Prostate gland (tissue), 2 donors: Measurements from ENCODE around the gene KISS1. TPM values are rescaled to one million over a fixed set of nuclear protein-coding genes. Genes with fewer than 3 reads are reported as not detected.

ENCODE experiments used
- DNase-seq: peaks from one replicate; pipeline ENCODE4 v3.0.0-alpha.2; 2019; ENCODE audit warnings: low spot score
- H3K27ac ChIP-seq, 2 donors: fragments of 200-600 bp; sonication (generic); 2 replicates each; pipeline ENCODE4 v1.5.1; 2017 to 2019
- H3K27me3 ChIP-seq: fragments of 200-600 bp; sonication (generic); replicated peaks from 2 replicates; pipeline ENCODE4 v1.5.1; 2019; ENCODE audit not compliant: insufficient read depth
- H3K36me3 ChIP-seq, 2 donors: fragments of 200-600 bp; sonication (generic); 1 replicate in 1 of 2; 2 replicates in 1 of 2; pipeline versions ENCODE4 v1.5.1 to v1.8.1; 2017 to 2019
- H3K4me1 ChIP-seq: fragments of 200-600 bp; sonication (generic); replicated peaks from 2 replicates; pipeline ENCODE4 v1.5.1; 2019
- H3K4me3 ChIP-seq, 2 donors: fragments of 200-600 bp; sonication (generic); 2 replicates each; pipeline ENCODE4 v1.5.1; 2017 to 2019
- H3K9me3 ChIP-seq: fragments of 200-600 bp; sonication (generic); 2 replicates; pipeline ENCODE4 v1.5.1; 2017
- CTCF ChIP-seq, 4 experiments: fragments of 200-600 bp in 2 of 4; fragments of 450-650 bp in 2 of 4; sonication (generic) in 2 of 4; IDR thresholded peaks; 1 replicate in 3 of 4; 2 replicates in 1 of 4; pipeline ENCODE4 v1.5.1; 2016 to 2019; ENCODE audit warnings: antibody characterized with exemption in 4 of 4, mild to moderate bottlenecking in 2 of 4, moderate library complexity in 2 of 4
- POLR2A ChIP-seq: fragments of 450-650 bp; IDR thresholded peaks from one replicate; pipeline ENCODE4 v1.6.1; 2016; ENCODE audit warnings: antibody characterized with exemption, mild to moderate bottlenecking
- POLR2AphosphoS5 ChIP-seq: sonication (generic); formaldehyde crosslinking; IDR thresholded peaks from one replicate; pipeline ENCODE4 v1.6.1; 2017; ENCODE audit warnings: antibody characterized with exemption
- WGBS: methylation state at CpG from one replicate; pipeline ENCODE4 v1.1.5; 2018; 5-methylcytosine and 5-hydroxymethylcytosine counted together
- intact Hi-C: fragments of 100-400 bp; cut with DNase I; formaldehyde crosslinking; loops from one replicate; pipeline ENCODE4 v1.14.2; 2022
- total RNA-seq, 2 donors: library from RNA; depleted of rRNA; stranded (reverse); fragments of >200 nt; gene quantifications; one replicate each; pipeline ENCODE4 v1.1.0, GENCODE V29; 2016

The KISS1 gene
- total RNA-seq, 2 donors from 2014 or later: 6.0 TPM; not detected in 1

GRCh38 chr1:204143276-204144041, 52.8 kb downstream of the KISS1 start:
- no peak for TF ChIP-seq CTCF (IDR thresholded peaks at IDR 0.05)
- no peak for TF ChIP-seq POLR2A
- WGBS: 70% methylated on average over 14 of the region's 14 CpGs
- H3K36me3 ChIP-seq: no peaks in the 10 kb centered on the region
- H3K27me3 ChIP-seq: no peaks in the 10 kb centered on the region
- H3K4me3 ChIP-seq: no peak overlapping the region
- H3K9me3 ChIP-seq: no peaks in the 10 kb centered on the region
- no peak for DNase-seq
- intact Hi-C loops: no loop called here
- H3K4me1 ChIP-seq: no peaks in the 10 kb centered on the region
- H3K27ac ChIP-seq: no peak overlapping the region

- TF ChIP-seq POLR2A (no peak), POLR2AphosphoS5 (no peak), CTCF (IDR thresholded peaks at IDR 0.05) (no peak)
- DNase-seq: no peak
- no peak overlapping the region for H3K4me3 ChIP-seq
- H3K4me1 ChIP-seq: no peaks in the 10 kb centered on the region
- H3K9me3 ChIP-seq: no peaks in the 10 kb centered on the region
- no peaks in the 10 kb centered on the region for H3K27me3 ChIP-seq
- no peak overlapping the region for H3K27ac ChIP-seq
- 90% methylated on average over 5 of the region's 5 CpGs for WGBS
- H3K36me3 ChIP-seq: no peaks in the 10 kb centered on the region
- intact Hi-C loops: no loop called here
These were observed 54.0 kb downstream of the KISS1 start for GRCh38 chr1:204142032-204142974.

- TF ChIP-seq CTCF (IDR thresholded peaks at IDR 0.05) (no peak), POLR2AphosphoS5 (no peak), POLR2A (no peak)
- no peak overlapping the region for H3K27ac ChIP-seq
- no peaks in the 10 kb centered on the region for H3K36me3 ChIP-seq
- no peak overlapping the region for H3K4me3 ChIP-seq
- H3K4me1 ChIP-seq: no peaks in the 10 kb centered on the region
- WGBS: 98% methylated on average over 3 of the region's 3 CpGs
- no peaks in the 10 kb centered on the region for H3K9me3 ChIP-seq
- DNase-seq: no peak
- no peaks in the 10 kb centered on the region for H3K27me3 ChIP-seq
- intact Hi-C loops: no loop called here
These were observed 55.2 kb downstream of the KISS1 start for GRCh38 chr1:204141131-204141530.

Other genes with a start within 250 kb of the KISS1 start
- 10 to 100 TPM; 91.9 to 95.9 TPM for gene SOX13, start 123.4 kb downstream of the KISS1 start, total RNA-seq
- gene ETNK2, start 44.4 kb downstream of the KISS1 start, total RNA-seq: 10 to 100 TPM; 25.3 to 84.5 TPM
- under 1 TPM in 1 of 2 donors, not detected in 1; 0.36 TPM for gene REN, start 30.2 kb downstream of the KISS1 start, total RNA-seq
- gene GOLT1A, start 17.5 kb upstream of the KISS1 start, total RNA-seq: 1 to 10 TPM; 3.0 to 3.6 TPM
- gene PLEKHA6, start 163.4 kb upstream of the KISS1 start, total RNA-seq: 10 to 100 TPM; 24.5 to 49.3 TPM
- gene PPP1R15B, start 215.3 kb upstream of the KISS1 start, total RNA-seq: 10 to 100 TPM; 43.5 to 45.0 TPM